Activated CD4-positive, alpha-beta T cell treated with anti-CD3 and anti-CD28 coated beads for 36 hours (primary cell): ENCODE measurements around the gene MMP25. TPM values are rescaled to one million over a fixed set of nuclear protein-coding genes. Genes with fewer than 3 reads are reported as not detected.

Experiments used
- ATAC-seq: fragments of 200-7000 bp; cut with Tn5 transposase; one replicate; pipeline ENCODE4 v1.10.0; 2021; ENCODE audit warnings: mild to moderate bottlenecking, moderate library complexity
- CTCF ChIA-PET: fragments of 350-600 bp; sonication (Branson Sonifier 250); formaldehyde crosslinking; loops from one replicate; lab custom pipeline; 2021; ENCODE audit warnings: antibody characterized with exemption; lab: Charles Lee
- POLR2A ChIA-PET: fragments of 350-600 bp; sonication (Branson Sonifier 250); formaldehyde crosslinking; loops from one replicate; lab custom pipeline; 2021; ENCODE audit warnings: antibody characterized with exemption, inconsistent platforms; lab: Charles Lee
- DNase-seq: peaks from one replicate; pipeline ENCODE4 v3.0.0-alpha.2; 2020
- H3K27ac Mint-ChIP-seq: one replicate; pipeline ENCODE4 v1.8.0; 2021; ENCODE audit warnings: mixed read lengths
- H3K27me3 Mint-ChIP-seq: one replicate; pipeline ENCODE4 v1.8.0; 2021; ENCODE audit warnings: mixed read lengths
- H3K36me3 Mint-ChIP-seq: one replicate; pipeline ENCODE4 v1.8.0; 2021; ENCODE audit warnings: low read depth, mixed read lengths
- H3K4me1 Mint-ChIP-seq: one replicate; pipeline ENCODE4 v1.8.0; 2021; ENCODE audit warnings: mixed read lengths
- H3K4me3 Mint-ChIP-seq: one replicate; pipeline ENCODE4 v1.8.0; 2021; ENCODE audit warnings: mild to moderate bottlenecking, moderate library complexity, mixed read lengths
- H3K9me3 Mint-ChIP-seq: one replicate; pipeline ENCODE4 v1.8.0; 2021; ENCODE audit warnings: low read depth, mixed read lengths
- intact Hi-C, 2 experiments: fragments of 100-400 bp; cut with DNase I in 1 of 2; cut with micrococcal nuclease in 1 of 2; formaldehyde crosslinking; loops; one replicate each; pipeline versions ENCODE4 v1.14.2 to v1.15.1; 2022 to 2024; cut with DNase I, micrococcal nuclease
- total RNA-seq, 2 experiments: library from RNA; stranded (reverse); gene quantifications; one replicate each; pipeline ENCODE4 v1.2.3, GENCODE V29; 2021

MMP25 gene
- total RNA-seq, 2 experiments from 2014 or later = 0.55 to 0.91 TPM

GRCh38 chr16:3023415-3023668 lies 23.0 kb upstream of the MMP25 start:
- H3K27ac Mint-ChIP-seq = peak overlapping the region; percentile 97
- DNase-seq (peak; percentile 66), ATAC-seq (no peak)
- H3K27me3 Mint-ChIP-seq = peaks cover 4% of the 10 kb centered on the region
- intact Hi-C loops = loop anchor here (5.0 kb wide), 8 partner anchors 34 to 1284 kb away; partner anchors contain the start of genes ADCY9 (in 1 of the 2), CEMP1 (in 1 of the 2), ELOB (in 1 of the 2) and RNPS1 (in 1 of the 2)
- CTCF ChIA-PET = interaction anchor here (1.0 to 3.8 kb wide), 5 partner anchors 9 to 40 kb away, joined by 3 to 39 read pairs (median 6); no protein-coding TSS in a partner anchor
- peaks cover 51% of the 10 kb centered on the region for H3K4me1 Mint-ChIP-seq
- peaks cover 14% of the 10 kb centered on the region for H3K36me3 Mint-ChIP-seq
- H3K9me3 Mint-ChIP-seq = no peaks in the 10 kb centered on the region
- POLR2A ChIA-PET = interaction anchor here (0.7 to 1.2 kb wide), 3 partner anchors 47 to 75 kb away, joined by 3 read pairs; partner anchors contain the start of gene ZSCAN10
- peak overlapping the region; percentile 74 for H3K4me3 Mint-ChIP-seq

DNA sequence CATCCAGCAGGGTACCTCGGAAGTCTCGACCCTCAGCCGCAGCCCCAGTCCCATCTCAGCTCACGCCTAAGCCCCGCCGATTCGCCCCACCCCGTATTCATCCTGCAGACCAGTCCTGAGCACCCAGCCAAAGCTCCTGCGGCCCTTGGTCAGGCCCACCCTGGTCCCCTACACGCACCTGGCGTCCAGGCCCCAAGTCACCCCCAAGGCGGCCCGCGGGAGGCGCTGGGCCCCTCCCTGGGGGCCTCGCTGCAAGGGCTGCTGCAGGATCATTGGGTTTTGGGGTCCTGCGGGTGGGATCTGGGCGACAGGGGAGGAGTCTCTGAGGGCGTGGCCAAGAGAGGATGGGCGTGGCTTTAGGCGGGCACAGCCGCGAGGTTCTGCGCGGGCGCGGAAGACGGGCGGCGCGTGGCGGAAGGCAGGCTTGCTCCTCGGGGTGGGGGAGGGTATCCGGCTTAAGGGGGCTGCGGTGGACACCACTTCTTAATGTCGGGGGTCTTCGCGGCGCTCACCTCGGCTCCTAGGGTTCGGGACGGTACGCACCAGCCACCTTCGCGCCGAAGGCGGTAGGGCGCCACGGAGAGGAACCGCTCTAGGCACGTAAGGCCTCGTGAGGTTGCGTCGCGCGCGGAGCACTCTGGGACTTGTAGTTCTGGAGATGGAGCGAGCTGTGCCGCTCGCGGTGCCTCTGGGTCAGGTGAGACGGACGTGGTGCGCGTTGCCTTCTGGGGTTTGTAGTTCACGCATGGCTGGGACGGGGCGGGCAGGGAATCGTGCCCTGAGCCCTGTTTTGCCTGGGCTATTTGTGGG lies 22.5 kb upstream of the MMP25 start, which contains the start of the genes HCFC1R1 and THOC6:
Gene HCFC1R1 (minus strand): TSS at position 274 of the 810 bp plus-strand sequence. CDS start 1 bp downstream, at position 273.
Gene THOC6 (plus strand): TSS at position 367 of the 810 bp plus-strand sequence. CDS start 292 bp downstream, at position 659.
- Mint-ChIP-seq H3K27me3 (peaks cover 4% of the 10 kb centered on the region), H3K4me3 (peak within 1 kb of the TSS; percentile 74), H3K36me3 (peaks cover 14% of the 10 kb centered on the region), H3K27ac (peak within 1 kb of the TSS; percentile 97), H3K4me1 (peaks cover 50% of the 10 kb centered on the region), H3K9me3 (no peaks in the 10 kb centered on the region)
- intact Hi-C loops = loop anchor here (1.0 to 5.0 kb wide), 18 partner anchors 21 to 1283 kb away; partner anchors contain the start of genes ADCY9 (in 1 of the 2), CEMP1 (in 1 of the 2), ELOB (in 1 of the 2) and NTHL1 (in 1 of the 2)
- ChIA-PET POLR2A (interaction anchor here (0.6 to 1.5 kb wide), 5 partner anchors 46 to 259 kb away, joined by 3 to 10 read pairs (median 3); partner anchors contain the start of gene ZNF213), CTCF (interaction anchor here (0.6 to 3.8 kb wide), 5 partner anchors 8 to 21 kb away, joined by 3 to 39 read pairs (median 6); no protein-coding TSS in a partner anchor)
- DNase-seq = peak; percentile 99
- ATAC-seq = peak; percentile 74

DNA sequence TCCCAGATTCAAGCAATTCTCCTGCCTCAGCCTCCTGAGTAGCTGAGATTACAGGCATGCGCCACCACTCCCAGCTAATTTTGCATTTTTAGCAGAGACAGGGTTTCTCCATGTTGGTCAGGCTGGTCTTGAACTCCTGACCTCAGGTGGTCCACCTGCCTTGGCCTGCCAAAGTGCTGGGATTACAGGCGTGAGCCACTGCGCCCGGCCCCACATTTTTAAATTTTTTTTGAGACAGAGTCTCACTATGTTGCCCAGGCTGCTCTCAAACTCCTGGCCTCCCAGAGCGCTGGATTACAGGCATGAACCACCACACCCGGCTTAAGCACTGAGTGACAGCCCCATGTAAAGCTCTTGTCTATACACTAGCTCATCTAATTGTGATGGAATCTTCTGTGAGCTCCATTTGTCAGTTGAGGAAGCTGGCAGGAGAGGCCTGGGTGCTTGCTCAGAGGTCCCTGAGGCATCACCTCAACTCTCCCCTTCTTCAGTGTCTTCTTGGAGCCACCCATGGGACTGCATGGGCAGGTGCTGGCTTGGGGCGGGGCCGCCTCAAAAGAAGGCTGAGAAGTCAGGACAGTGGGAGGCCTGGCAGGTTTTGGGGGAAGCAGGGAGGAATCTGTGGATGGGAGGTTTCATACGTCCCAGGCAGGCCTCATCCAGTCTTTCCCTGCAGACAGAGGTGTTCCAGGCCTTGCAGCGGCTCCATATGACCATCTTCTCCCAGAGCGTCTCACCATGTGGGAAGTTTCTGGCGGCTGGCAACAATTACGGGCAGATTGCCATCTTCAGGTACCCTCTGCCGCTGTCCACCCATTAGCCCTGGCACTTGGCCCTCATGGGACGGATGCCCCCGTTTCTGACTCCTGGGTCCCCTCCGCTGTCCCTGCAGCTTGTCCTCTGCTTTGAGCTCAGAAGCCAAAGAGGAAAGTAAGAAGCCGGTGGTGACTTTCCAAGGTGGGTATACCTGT lies 21.0 kb upstream of the MMP25 start:
- DNase-seq (no peak), ATAC-seq (no peak)
- POLR2A ChIA-PET = interaction anchor here (1.5 kb wide), 1 partner anchor 110 kb away, joined by 3 read pairs; the partner anchor contains the start of gene ZNF213
- Mint-ChIP-seq H3K4me1 (peaks cover 56% of the 10 kb centered on the region), H3K36me3 (peaks cover 14% of the 10 kb centered on the region), H3K4me3 (peak overlapping the region; percentile 74), H3K27ac (no peak overlapping the region), H3K27me3 (peaks cover 13% of the 10 kb centered on the region), H3K9me3 (no peaks in the 10 kb centered on the region)
- CTCF ChIA-PET = interaction anchor here (0.7 to 5.7 kb wide), 7 partner anchors 10 to 104 kb away, joined by 3 to 30 read pairs (median 5); no protein-coding TSS in a partner anchor
- intact Hi-C loops = loop anchor here in 1 of 2 experiments (2.0 kb wide), 2 partner anchors 109 to 979 kb away; partner anchors contain the start of genes NTHL1, TSC2 and ZNF213

- peaks cover 52% of the 10 kb centered on the region for H3K4me1 Mint-ChIP-seq
- H3K27ac Mint-ChIP-seq = no peak overlapping the region
- POLR2A ChIA-PET = no interaction called here
- no peak overlapping the region for H3K4me3 Mint-ChIP-seq
- CTCF ChIA-PET = interaction anchor here (1.1 to 5.7 kb wide), 6 partner anchors 13 to 106 kb away, joined by 3 to 30 read pairs (median 5); no protein-coding TSS in a partner anchor
- peaks cover 15% of the 10 kb centered on the region for H3K27me3 Mint-ChIP-seq
- peaks cover 14% of the 10 kb centered on the region for H3K36me3 Mint-ChIP-seq
- DNase-seq = no peak
- intact Hi-C loops = no loop called here
- ATAC-seq = no peak
- H3K9me3 Mint-ChIP-seq = no peaks in the 10 kb centered on the region
Measured at GRCh38 chr16:3026003-3026378, 20.4 kb upstream of the MMP25 start.

- ChIA-PET CTCF (interaction anchor here (0.6 to 9.6 kb wide), 15 partner anchors 15 to 156 kb away, joined by 3 to 130 read pairs (median 6); partner anchors contain the start of gene IL32), POLR2A (no interaction called here)
- Mint-ChIP-seq H3K4me1 (peaks cover 45% of the 10 kb centered on the region), H3K27ac (no peak overlapping the region), H3K4me3 (no peak overlapping the region), H3K36me3 (peaks cover 14% of the 10 kb centered on the region), H3K27me3 (peaks cover 17% of the 10 kb centered on the region), H3K9me3 (no peaks in the 10 kb centered on the region)
- ATAC-seq (no peak), DNase-seq (no peak)
- intact Hi-C loops = no loop called here
Measured at GRCh38 chr16:3026609-3027488, 19.5 kb upstream of the MMP25 start.

GRCh38 chr16:3027489-3027795 lies 18.9 kb upstream of the MMP25 start:
- H3K9me3 Mint-ChIP-seq = no peaks in the 10 kb centered on the region
- ChIA-PET CTCF (interaction anchor here (0.6 to 9.6 kb wide), 18 partner anchors 8 to 157 kb away, joined by 3 to 130 read pairs (median 6); partner anchors contain the start of genes IL32, KREMEN2, TNFRSF12A and ZNF213), POLR2A (no interaction called here)
- peaks cover 14% of the 10 kb centered on the region for H3K36me3 Mint-ChIP-seq
- H3K4me3 Mint-ChIP-seq = no peak overlapping the region
- DNase-seq (no peak), ATAC-seq (no peak)
- no peak overlapping the region for H3K27ac Mint-ChIP-seq
- H3K4me1 Mint-ChIP-seq = peaks cover 39% of the 10 kb centered on the region
- intact Hi-C loops = no loop called here
- peaks cover 19% of the 10 kb centered on the region for H3K27me3 Mint-ChIP-seq

DNA sequence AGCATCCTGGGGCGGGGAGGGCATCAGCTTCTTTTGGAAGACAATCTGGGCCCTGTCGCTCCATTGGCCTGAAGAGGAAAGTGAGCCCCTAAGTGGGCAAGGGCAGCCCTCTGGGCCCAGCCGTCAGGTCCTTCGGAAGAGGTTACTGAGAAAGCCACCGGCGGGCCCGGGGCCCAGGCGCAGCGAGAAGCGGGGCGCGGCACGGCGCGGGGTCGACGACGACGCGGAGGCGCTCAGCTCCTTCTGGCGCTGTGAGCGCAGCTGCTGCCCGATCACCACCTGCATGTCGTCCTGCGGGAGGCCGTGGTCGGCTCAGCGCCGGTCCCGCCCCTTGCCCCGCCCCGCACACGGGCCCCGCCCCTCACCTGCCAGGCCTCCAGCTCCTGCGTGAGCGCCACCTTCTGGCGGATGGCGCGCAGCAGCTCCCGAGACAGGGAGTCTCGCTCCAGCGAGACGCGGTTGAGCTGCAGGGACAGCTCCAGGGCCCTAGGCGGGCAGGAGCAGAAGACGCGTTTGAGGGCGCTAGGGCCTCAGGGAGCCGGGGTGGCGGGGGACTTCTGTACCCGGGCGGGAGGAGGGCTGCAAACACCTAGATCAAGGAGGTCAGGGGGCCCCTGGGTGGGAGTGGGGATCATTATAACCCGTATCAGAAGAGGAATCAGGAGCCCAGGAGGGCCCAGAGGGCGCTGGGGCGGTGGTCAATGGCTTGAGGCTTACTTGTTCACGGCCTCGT lies 18.2 kb upstream of the MMP25 start:
- Mint-ChIP-seq H3K27ac (no peak overlapping the region), H3K4me1 (peaks cover 32% of the 10 kb centered on the region), H3K4me3 (no peak overlapping the region), H3K36me3 (peaks cover 14% of the 10 kb centered on the region), H3K9me3 (no peaks in the 10 kb centered on the region), H3K27me3 (peaks cover 26% of the 10 kb centered on the region)
- CTCF ChIA-PET = interaction anchor here (0.6 to 9.6 kb wide), 29 partner anchors 8 to 198 kb away, joined by 3 to 130 read pairs (median 5); partner anchors contain the start of genes CLDN6, IL32, KREMEN2 and TNFRSF12A
- POLR2A ChIA-PET = interaction anchor here (0.9 to 1.2 kb wide), 3 partner anchors 24 to 37 kb away, joined by 3 to 4 read pairs (median 3); partner anchors contain the start of gene IL32
- DNase-seq (peak; percentile 95), ATAC-seq (peak; percentile 45)
- intact Hi-C loops = loop anchor here (1.0 to 2.0 kb wide), 4 partner anchors 25 to 276 kb away; partner anchors contain the start of genes PAQR4 (in 1 of the 2) and SRRM2 (in 1 of the 2)

DNA sequence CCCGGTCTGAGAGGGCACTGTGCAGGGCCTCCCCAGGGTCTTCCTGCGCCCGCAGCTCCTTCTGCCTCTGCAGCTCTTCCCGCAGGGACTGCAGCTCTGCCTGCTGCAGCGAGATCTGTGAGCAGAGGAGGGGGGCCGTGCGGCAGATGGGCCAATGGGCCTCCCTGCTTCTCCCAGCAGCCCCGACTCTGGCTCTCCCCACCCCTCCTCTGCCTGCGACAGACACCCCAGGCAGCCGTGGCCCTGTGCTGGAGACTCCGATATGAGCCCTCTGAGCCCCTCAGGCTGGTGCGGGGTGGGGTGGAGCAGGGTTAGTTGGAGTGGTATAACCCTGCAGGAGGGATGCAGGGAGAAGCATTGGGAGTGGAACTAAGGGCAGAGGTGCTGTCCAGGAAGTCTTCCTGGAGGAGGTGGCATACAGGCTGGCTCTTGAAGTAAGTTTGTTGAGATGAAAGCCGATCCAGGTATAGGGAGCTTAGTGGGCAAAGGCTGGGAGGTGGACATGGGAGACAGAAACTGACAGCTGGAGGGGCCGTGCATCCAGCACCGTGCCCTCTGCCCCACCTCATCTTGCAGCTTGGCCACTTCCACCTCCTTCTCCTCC lies 17.5 kb upstream of the MMP25 start:
- intact Hi-C loops = loop anchor here (1.0 to 2.0 kb wide), 5 partner anchors 26 to 277 kb away; partner anchors contain the start of genes PAQR4 (in 1 of the 2) and SRRM2 (in 1 of the 2)
- H3K36me3 Mint-ChIP-seq = peaks cover 14% of the 10 kb centered on the region
- H3K4me3 Mint-ChIP-seq = peak overlapping the region; percentile 67

More for the DNA sequence above, 17.5 kb upstream of the MMP25 start:
- no peaks in the 10 kb centered on the region for H3K9me3 Mint-ChIP-seq
- DNase-seq (peak; percentile 32), ATAC-seq (no peak)
- H3K27me3 Mint-ChIP-seq = peaks cover 33% of the 10 kb centered on the region
- H3K4me1 Mint-ChIP-seq = peaks cover 26% of the 10 kb centered on the region
- POLR2A ChIA-PET = interaction anchor here (0.9 to 1.2 kb wide), 4 partner anchors 9 to 36 kb away, joined by 3 to 4 read pairs (median 3); partner anchors contain the start of genes IL32 and TNFRSF12A
- peak overlapping the region; percentile 29 for H3K27ac Mint-ChIP-seq
- CTCF ChIA-PET = interaction anchor here (0.6 to 9.6 kb wide), 31 partner anchors 9 to 168 kb away, joined by 3 to 130 read pairs (median 5); partner anchors contain the start of genes CLDN6, IL32, KREMEN2 and MMP25
